HG02642 (cell line): Measurements from ENCODE around the gene IFT81.
"Not testable (repeated sequence)": the region's sequence is repeated elsewhere in the genome, so short reads cannot be mapped to it uniquely, and the experiment has no call there.

Experiments
- ATAC-seq: cut with Tn5 transposase; IDR thresholded peaks from one replicate; pipeline ENCODE4 v1.9.1; 2021; ENCODE audit warnings: mild to moderate bottlenecking; ENCODE audit not compliant: unreplicated experiment, poor library complexity

Gene IFT81

GRCh38 chr12:110198386-110198785, 74.2 kb downstream of the IFT81 start:
- ATAC-seq: no peak

- ATAC-seq: no peak
Measured at GRCh38 chr12:110199339-110200123, 75.4 kb downstream of the IFT81 start.

GRCh38 chr12:110200124-110200417, 75.9 kb downstream of the IFT81 start:
- ATAC-seq: no peak

- no peak for ATAC-seq
Measured at GRCh38 chr12:110201995-110202394, 77.8 kb downstream of the IFT81 start.

GRCh38 chr12:110203546-110203945, 79.4 kb downstream of the IFT81 start:
- no peak for ATAC-seq

- ATAC-seq: no peak
Measured at GRCh38 chr12:110205931-110206330, 81.8 kb downstream of the IFT81 start.

GRCh38 chr12:110211639-110212536, 87.7 kb downstream of the IFT81 start:
- ATAC-seq: not testable (repeated sequence)

GRCh38 chr12:110217996-110218674, 94.0 kb downstream of the IFT81 start:
- no peak for ATAC-seq

GRCh38 chr12:110222027-110222426, 97.9 kb downstream of the IFT81 start:
- ATAC-seq: no peak

- ATAC-seq: no peak
Measured at GRCh38 chr12:110222433-110222832, 98.3 kb downstream of the IFT81 start.

GRCh38 chr12:110223777-110224378, 99.7 kb downstream of the IFT81 start:
- no peak for ATAC-seq

GRCh38 chr12:110224379-110225304, 100.5 kb downstream of the IFT81 start:
- ATAC-seq: no peak

GRCh38 chr12:110227138-110227537, 103.0 kb downstream of the IFT81 start:
- ATAC-seq: no peak

- not testable (repeated sequence) for ATAC-seq
Measured at GRCh38 chr12:110228348-110228747, 104.2 kb downstream of the IFT81 start.

- ATAC-seq: no peak
Measured at GRCh38 chr12:110228756-110229155, 104.6 kb downstream of the IFT81 start.

- ATAC-seq: no peak
Measured at GRCh38 chr12:110229409-110229808, 105.3 kb downstream of the IFT81 start.

- ATAC-seq: no peak
Measured at GRCh38 chr12:110230655-110231054, 106.5 kb downstream of the IFT81 start.

- ATAC-seq: no peak
Measured at GRCh38 chr12:110233212-110233903, 109.2 kb downstream of the IFT81 start.

- ATAC-seq: no peak
Measured at GRCh38 chr12:110234331-110234751, 110.2 kb downstream of the IFT81 start.
